ENCODE data around the gene HTR1D.
"Not testable (repeated sequence)": the region's sequence is repeated elsewhere in the genome, so short reads cannot be mapped to it uniquely, and the experiment has no call there.

HTR1D gene

GRCh38 chr1:23210963-23211362 is 6.3 kb downstream of the HTR1D start:
- Histone ChIP-seq H3K27ac (no peak overlapping the region), H3K9ac (ENCODE audit: insufficient read length) (no peak overlapping the region), H3K9me3 (ENCODE audit: low read depth, low read length) (no peaks in the 10 kb centered on the region), H3K4me3 (no peak overlapping the region), H3K36me3 (ENCODE audit: insufficient read depth, low read length) (no peaks in the 10 kb centered on the region)
- TF ChIP-seq POLR2AphosphoS5 (IDR thresholded peaks at IDR 0.05; ENCODE audit: borderline replicate concordance, low read depth, low read length): no peak
- no peak for TF ChIP-seq EZH2 (IDR thresholded peaks at IDR 0.05)
- TF ChIP-seq FOXP2 (optimal IDR thresholded peaks at IDR 0.05; ENCODE audit: control extremely low read depth, extremely low read length, insufficient read depth): no peak
- DNase-seq (ENCODE audit: low read depth, low spot score): no peak

- Histone ChIP-seq H3K27ac (no peak overlapping the region), H3K9ac (ENCODE audit: insufficient read length) (no peak overlapping the region), H3K36me3 (ENCODE audit: insufficient read depth, low read length) (no peaks in the 10 kb centered on the region), H3K4me3 (no peak overlapping the region), H3K9me3 (ENCODE audit: low read depth, low read length) (no peaks in the 10 kb centered on the region)
- no peak for DNase-seq (ENCODE audit: low read depth, low spot score)
- TF ChIP-seq EZH2 (IDR thresholded peaks at IDR 0.05) (no peak), FOXP2 (optimal IDR thresholded peaks at IDR 0.05; ENCODE audit: control extremely low read depth, extremely low read length, insufficient read depth) (no peak), POLR2AphosphoS5 (IDR thresholded peaks at IDR 0.05; ENCODE audit: borderline replicate concordance, low read depth, low read length) (no peak)
Observed at GRCh38 chr1:23210351-23210785, 6.9 kb downstream of the HTR1D start.

GRCh38 chr1:23209770-23210169 is 7.5 kb downstream of the HTR1D start:
- no peaks in the 10 kb centered on the region for H3K9me3 ChIP-seq (ENCODE audit: low read depth, low read length)
- H3K9ac ChIP-seq (ENCODE audit: insufficient read length): no peak overlapping the region
- H3K27ac ChIP-seq: no peak overlapping the region
- no peak overlapping the region for H3K4me3 ChIP-seq
- no peak for DNase-seq (ENCODE audit: low read depth, low spot score)
- H3K36me3 ChIP-seq (ENCODE audit: insufficient read depth, low read length): no peaks in the 10 kb centered on the region
- TF ChIP-seq POLR2AphosphoS5 (IDR thresholded peaks at IDR 0.05; ENCODE audit: borderline replicate concordance, low read depth, low read length) (no peak), FOXP2 (optimal IDR thresholded peaks at IDR 0.05; ENCODE audit: control extremely low read depth, extremely low read length, insufficient read depth) (no peak), EZH2 (IDR thresholded peaks at IDR 0.05) (no peak)

- no peak overlapping the region for H3K9ac ChIP-seq (ENCODE audit: insufficient read length)
- H3K9me3 ChIP-seq (ENCODE audit: low read depth, low read length): no peaks in the 10 kb centered on the region
- TF ChIP-seq FOXP2 (optimal IDR thresholded peaks at IDR 0.05; ENCODE audit: control extremely low read depth, extremely low read length, insufficient read depth) (no peak), EZH2 (IDR thresholded peaks at IDR 0.05) (no peak), POLR2AphosphoS5 (IDR thresholded peaks at IDR 0.05; ENCODE audit: borderline replicate concordance, low read depth, low read length) (no peak)
- no peak for DNase-seq (ENCODE audit: low read depth, low spot score)
- H3K36me3 ChIP-seq (ENCODE audit: insufficient read depth, low read length): no peaks in the 10 kb centered on the region
- H3K27ac ChIP-seq: no peak overlapping the region
- H3K4me3 ChIP-seq: no peak overlapping the region
Observed at GRCh38 chr1:23208527-23208926, 8.8 kb downstream of the HTR1D start.

- H3K4me3 ChIP-seq; DNase-seq (ENCODE audit: low read depth, low spot score); H3K9ac ChIP-seq (ENCODE audit: insufficient read length); H3K9me3 ChIP-seq (ENCODE audit: low read depth, low read length); H3K36me3 ChIP-seq (ENCODE audit: insufficient read depth, low read length); H3K27ac ChIP-seq: not testable (repeated sequence)
Observed at GRCh38 chr1:23207733-23208132, 9.6 kb downstream of the HTR1D start.

GRCh38 chr1:23202263-23202749 is 15.0 kb downstream of the HTR1D start:
- Histone ChIP-seq H3K36me3 (ENCODE audit: insufficient read depth, low read length) (no peaks in the 10 kb centered on the region), H3K9ac (ENCODE audit: insufficient read length) (no peak overlapping the region), H3K4me3 (no peak overlapping the region), H3K27ac (no peak overlapping the region), H3K9me3 (ENCODE audit: low read depth, low read length) (no peaks in the 10 kb centered on the region)
- no peak for DNase-seq (ENCODE audit: low read depth, low spot score)
- no peak for TF ChIP-seq FOXP2 (optimal IDR thresholded peaks at IDR 0.05; ENCODE audit: control extremely low read depth, extremely low read length, insufficient read depth)
- no peak for TF ChIP-seq EZH2 (IDR thresholded peaks at IDR 0.05)
- no peak for TF ChIP-seq POLR2AphosphoS5 (IDR thresholded peaks at IDR 0.05; ENCODE audit: borderline replicate concordance, low read depth, low read length)

GRCh38 chr1:23200883-23201282 is 16.4 kb downstream of the HTR1D start:
- Histone ChIP-seq H3K27ac (no peak overlapping the region), H3K9me3 (ENCODE audit: low read depth, low read length) (no peaks in the 10 kb centered on the region), H3K4me3 (no peak overlapping the region), H3K36me3 (ENCODE audit: insufficient read depth, low read length) (no peaks in the 10 kb centered on the region), H3K9ac (ENCODE audit: insufficient read length) (no peak overlapping the region)
- no peak for DNase-seq (ENCODE audit: low read depth, low spot score)
- TF ChIP-seq POLR2AphosphoS5 (IDR thresholded peaks at IDR 0.05; ENCODE audit: borderline replicate concordance, low read depth, low read length): no peak
- no peak for TF ChIP-seq EZH2 (IDR thresholded peaks at IDR 0.05)
- no peak for TF ChIP-seq FOXP2 (optimal IDR thresholded peaks at IDR 0.05; ENCODE audit: control extremely low read depth, extremely low read length, insufficient read depth)

GRCh38 chr1:23198373-23198772 is 18.9 kb downstream of the HTR1D start:
- no peak for TF ChIP-seq FOXP2 (optimal IDR thresholded peaks at IDR 0.05; ENCODE audit: control extremely low read depth, extremely low read length, insufficient read depth)
- TF ChIP-seq EZH2 (IDR thresholded peaks at IDR 0.05): no peak
- TF ChIP-seq POLR2AphosphoS5 (IDR thresholded peaks at IDR 0.05; ENCODE audit: borderline replicate concordance, low read depth, low read length): no peak

GRCh38 chr1:23196627-23197328 is 20.5 kb downstream of the HTR1D start:
- Histone ChIP-seq H3K27ac (no peak overlapping the region), H3K9ac (ENCODE audit: insufficient read length) (no peak overlapping the region), H3K4me3 (no peak overlapping the region), H3K9me3 (ENCODE audit: low read depth, low read length) (no peaks in the 10 kb centered on the region), H3K36me3 (ENCODE audit: insufficient read depth, low read length) (no peaks in the 10 kb centered on the region)
- no peak for DNase-seq (ENCODE audit: low read depth, low spot score)
- no peak for TF ChIP-seq POLR2AphosphoS5 (IDR thresholded peaks at IDR 0.05; ENCODE audit: borderline replicate concordance, low read depth, low read length)
- TF ChIP-seq FOXP2 (optimal IDR thresholded peaks at IDR 0.05; ENCODE audit: control extremely low read depth, extremely low read length, insufficient read depth): no peak
- TF ChIP-seq EZH2 (IDR thresholded peaks at IDR 0.05): no peak

More at GRCh38 chr1:23198373-23198772, 18.9 kb downstream of the HTR1D start:
- Histone ChIP-seq H3K27ac (no peak overlapping the region), H3K36me3 (ENCODE audit: insufficient read depth, low read length) (no peaks in the 10 kb centered on the region), H3K9ac (ENCODE audit: insufficient read length) (no peak overlapping the region), H3K9me3 (ENCODE audit: low read depth, low read length) (no peaks in the 10 kb centered on the region), H3K4me3 (no peak overlapping the region)
- no peak for DNase-seq (ENCODE audit: low read depth, low spot score)
